Nephron progenitor cell (in vitro differentiated cells): ENCODE measurements around the gene RNF13.

Experiments
- DNase-seq: peaks from one replicate; pipeline ENCODE4 v3.0.0; 2021
- H3K27ac Mint-ChIP-seq: 2 replicates; pipeline ENCODE4 v1.8.0; 2021; ENCODE audit warnings: mild to moderate bottlenecking, moderate library complexity, mixed read lengths
- H3K27me3 Mint-ChIP-seq: 2 replicates; pipeline ENCODE4 v1.8.0; 2021; ENCODE audit warnings: mild to moderate bottlenecking, low read depth, mixed read lengths; ENCODE audit not compliant: poor library complexity
- H3K36me3 Mint-ChIP-seq: 2 replicates; pipeline ENCODE4 v1.8.0; 2021; ENCODE audit warnings: low read depth, mixed read lengths
- H3K4me1 Mint-ChIP-seq: 2 replicates; pipeline ENCODE4 v1.8.0; 2021; ENCODE audit warnings: mixed read lengths
- H3K4me3 Mint-ChIP-seq: 2 replicates; pipeline ENCODE4 v1.8.0; 2021; ENCODE audit warnings: mild to moderate bottlenecking, moderate library complexity, mixed read lengths
- H3K9me3 Mint-ChIP-seq: 2 replicates; pipeline ENCODE4 v1.8.0; 2021; ENCODE audit warnings: mild to moderate bottlenecking, moderate library complexity, mixed read lengths
- TF ChIP-seq, protein P1 (sequence below): fragments of 200-600 bp; sonication (generic); IDR thresholded peaks from 2 replicates; pipeline ENCODE4 v1.5.0; 2021; ENCODE audit warnings: antibody characterized with exemption

The RNF13 gene

GRCh38 chr3:149892371-149892770, 79.4 kb downstream of the RNF13 start:
- TF ChIP-seq, protein P1, sequence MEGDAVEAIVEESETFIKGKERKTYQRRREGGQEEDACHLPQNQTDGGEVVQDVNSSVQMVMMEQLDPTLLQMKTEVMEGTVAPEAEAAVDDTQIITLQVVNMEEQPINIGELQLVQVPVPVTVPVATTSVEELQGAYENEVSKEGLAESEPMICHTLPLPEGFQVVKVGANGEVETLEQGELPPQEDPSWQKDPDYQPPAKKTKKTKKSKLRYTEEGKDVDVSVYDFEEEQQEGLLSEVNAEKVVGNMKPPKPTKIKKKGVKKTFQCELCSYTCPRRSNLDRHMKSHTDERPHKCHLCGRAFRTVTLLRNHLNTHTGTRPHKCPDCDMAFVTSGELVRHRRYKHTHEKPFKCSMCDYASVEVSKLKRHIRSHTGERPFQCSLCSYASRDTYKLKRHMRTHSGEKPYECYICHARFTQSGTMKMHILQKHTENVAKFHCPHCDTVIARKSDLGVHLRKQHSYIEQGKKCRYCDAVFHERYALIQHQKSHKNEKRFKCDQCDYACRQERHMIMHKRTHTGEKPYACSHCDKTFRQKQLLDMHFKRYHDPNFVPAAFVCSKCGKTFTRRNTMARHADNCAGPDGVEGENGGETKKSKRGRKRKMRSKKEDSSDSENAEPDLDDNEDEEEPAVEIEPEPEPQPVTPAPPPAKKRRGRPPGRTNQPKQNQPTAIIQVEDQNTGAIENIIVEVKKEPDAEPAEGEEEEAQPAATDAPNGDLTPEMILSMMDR = no peak
- no peak overlapping the region for H3K27ac Mint-ChIP-seq
- H3K9me3 Mint-ChIP-seq = no peaks in the 10 kb centered on the region
- H3K4me3 Mint-ChIP-seq = no peak overlapping the region
- H3K27me3 Mint-ChIP-seq = no peaks in the 10 kb centered on the region
- DNase-seq = no peak
- H3K4me1 Mint-ChIP-seq = no peaks in the 10 kb centered on the region
- peaks cover 17% of the 10 kb centered on the region for H3K36me3 Mint-ChIP-seq

DNA sequence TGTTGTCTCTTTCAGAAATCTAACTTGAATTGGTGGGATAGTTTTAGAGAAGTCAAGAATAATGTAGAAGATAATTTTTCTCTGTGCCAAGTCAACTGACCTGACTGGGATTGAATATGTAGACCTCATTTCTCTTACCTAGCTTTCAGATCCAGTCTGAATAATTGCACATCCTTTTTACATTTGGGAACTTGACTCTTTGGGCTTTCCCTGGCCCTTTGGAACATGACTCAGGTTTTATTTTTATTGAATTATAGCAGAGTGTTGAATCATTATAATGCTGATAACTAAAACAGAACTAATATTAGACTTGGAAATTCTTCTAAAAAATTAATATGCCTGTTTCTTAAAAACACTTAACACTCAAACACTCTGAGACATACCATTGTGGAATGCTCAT, 81.2 kb downstream of the RNF13 start:
- Mint-ChIP-seq H3K27me3 (no peaks in the 10 kb centered on the region), H3K4me3 (no peak overlapping the region), H3K4me1 (no peaks in the 10 kb centered on the region), H3K27ac (no peak overlapping the region), H3K9me3 (no peaks in the 10 kb centered on the region), H3K36me3 (peaks cover 9% of the 10 kb centered on the region)
- DNase-seq = no peak
- TF ChIP-seq, protein P1 = no peak

DNA sequence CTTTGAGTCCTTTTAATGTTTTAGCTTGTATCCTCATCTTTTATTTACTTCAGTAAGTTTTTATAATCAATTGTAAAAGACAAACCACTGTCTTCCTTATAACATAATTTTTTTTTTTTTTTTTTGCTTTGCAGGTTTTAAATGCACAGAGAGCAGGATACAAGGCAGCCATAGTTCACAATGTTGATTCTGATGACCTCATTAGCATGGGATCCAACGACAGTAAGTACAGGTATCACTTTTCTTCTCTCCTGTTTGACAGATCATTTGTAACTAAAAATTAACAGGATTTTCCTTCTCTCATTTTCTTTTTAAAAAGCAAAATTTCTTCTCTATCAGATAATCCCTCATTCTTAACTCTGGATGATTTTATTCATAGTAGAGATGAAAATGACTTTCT, 82.3 kb downstream of the RNF13 start:
- no peak for DNase-seq
- H3K27me3 Mint-ChIP-seq = no peaks in the 10 kb centered on the region
- H3K4me1 Mint-ChIP-seq = no peaks in the 10 kb centered on the region
- TF ChIP-seq, protein P1 = no peak
- no peaks in the 10 kb centered on the region for H3K9me3 Mint-ChIP-seq
- no peak overlapping the region for H3K4me3 Mint-ChIP-seq
- H3K36me3 Mint-ChIP-seq = peaks cover 2% of the 10 kb centered on the region
- H3K27ac Mint-ChIP-seq = no peak overlapping the region

GRCh38 chr3:149895769-149896168, 82.8 kb downstream of the RNF13 start:
- Mint-ChIP-seq H3K9me3 (no peaks in the 10 kb centered on the region), H3K27ac (no peak overlapping the region), H3K27me3 (no peaks in the 10 kb centered on the region), H3K4me3 (no peak overlapping the region), H3K36me3 (no peaks in the 10 kb centered on the region), H3K4me1 (no peaks in the 10 kb centered on the region)
- TF ChIP-seq, protein P1 = no peak
- DNase-seq = no peak

GRCh38 chr3:149898771-149899170, 85.8 kb downstream of the RNF13 start:
- DNase-seq = no peak
- H3K4me3 Mint-ChIP-seq = no peak overlapping the region
- peak overlapping the region; percentile 29 for H3K27ac Mint-ChIP-seq
- no peaks in the 10 kb centered on the region for H3K9me3 Mint-ChIP-seq
- H3K36me3 Mint-ChIP-seq = no peaks in the 10 kb centered on the region
- no peaks in the 10 kb centered on the region for H3K4me1 Mint-ChIP-seq
- peaks cover 1% of the 10 kb centered on the region for H3K27me3 Mint-ChIP-seq
- TF ChIP-seq, protein P1 = no peak

DNA sequence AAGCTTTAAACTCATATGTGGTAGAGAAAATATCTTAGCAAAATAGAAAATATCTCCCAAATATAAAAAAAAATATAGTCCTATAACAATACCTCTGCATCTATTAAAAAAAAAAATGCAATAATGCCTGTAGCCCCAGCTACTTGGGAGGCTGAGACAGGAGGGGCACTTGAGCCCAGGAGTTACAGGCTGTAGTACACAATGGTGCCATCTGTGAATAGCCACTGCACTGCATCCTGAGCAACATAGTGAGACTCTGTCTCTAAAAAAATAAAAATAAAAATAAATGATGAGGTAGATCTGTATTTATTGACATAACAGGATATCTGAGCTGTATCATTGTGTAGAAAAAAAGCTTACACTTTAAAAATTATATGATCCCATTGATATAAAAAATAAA, 87.3 kb downstream of the RNF13 start:
- Mint-ChIP-seq H3K4me1 (no peaks in the 10 kb centered on the region), H3K27me3 (peaks cover 3% of the 10 kb centered on the region), H3K27ac (no peak overlapping the region), H3K4me3 (no peak overlapping the region), H3K9me3 (no peaks in the 10 kb centered on the region), H3K36me3 (no peaks in the 10 kb centered on the region)
- TF ChIP-seq, protein P1 = no peak
- DNase-seq = no peak
